ENCODE data around the gene UFD1.

UFD1 gene

GRCh38 chr22:19479355-19480172 lies 571 bp upstream of the UFD1 start, which contains the start of gene CDC45:
TSS of gene CDC45 (plus strand) at chr22:19479920. CDS start at chr22:19479969, 49 bp downstream.
- FAIRE-seq = peak; percentile 84
- peak; percentile 85 for DNase-seq (ENCODE audit: insufficient read length, low spot score)
- TF ChIP-seq POLR2A (IDR thresholded peaks at IDR 0.05; ENCODE audit: low read depth, low read length) = no peak

GRCh38 chr22:19478045-19478900 lies 720 bp downstream of the UFD1 start:
- no peak for DNase-seq (ENCODE audit: insufficient read length, low spot score)
- FAIRE-seq = no peak
- TF ChIP-seq POLR2A (IDR thresholded peaks at IDR 0.05; ENCODE audit: low read depth, low read length) = no peak

- no peak for TF ChIP-seq POLR2A (IDR thresholded peaks at IDR 0.05; ENCODE audit: low read depth, low read length)
- DNase-seq (ENCODE audit: insufficient read length, low spot score) = no peak
- FAIRE-seq = no peak
These were observed 1.5 kb downstream of the UFD1 start for GRCh38 chr22:19477321-19478044.

- no peak for TF ChIP-seq POLR2A (IDR thresholded peaks at IDR 0.05; ENCODE audit: low read depth, low read length)
- FAIRE-seq (no peak), DNase-seq (ENCODE audit: insufficient read length, low spot score) (no peak)
These were observed 3.0 kb downstream of the UFD1 start for GRCh38 chr22:19476023-19476422.

- FAIRE-seq (no peak), DNase-seq (ENCODE audit: insufficient read length, low spot score) (no peak)
- TF ChIP-seq POLR2A (IDR thresholded peaks at IDR 0.05; ENCODE audit: low read depth, low read length) = no peak
These were observed 5.4 kb downstream of the UFD1 start for GRCh38 chr22:19473578-19473977.

DNA sequence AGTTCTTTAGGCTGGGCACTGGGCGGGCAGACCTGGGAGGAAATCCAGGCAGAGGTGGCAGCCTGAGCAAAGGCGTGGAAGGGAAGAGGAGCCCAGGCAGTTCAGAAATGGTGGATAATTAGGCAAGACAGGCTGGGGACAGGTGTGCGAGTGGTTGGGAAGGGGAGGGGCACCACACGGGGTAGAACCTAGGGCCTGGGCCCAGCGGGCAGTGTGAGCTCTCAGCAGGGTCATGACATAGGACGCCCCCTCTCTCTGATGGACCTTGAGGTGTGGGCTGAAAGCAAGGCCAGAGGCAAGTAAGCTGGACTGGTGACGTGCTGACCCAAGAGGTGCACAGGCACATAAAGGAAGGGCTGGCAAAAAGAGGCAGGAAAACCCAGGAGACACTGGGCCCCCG lies 6.8 kb downstream of the UFD1 start:
- no peak for TF ChIP-seq POLR2A (IDR thresholded peaks at IDR 0.05; ENCODE audit: low read depth, low read length)
- no peak for DNase-seq (ENCODE audit: insufficient read length, low spot score)
- no peak for FAIRE-seq

DNA sequence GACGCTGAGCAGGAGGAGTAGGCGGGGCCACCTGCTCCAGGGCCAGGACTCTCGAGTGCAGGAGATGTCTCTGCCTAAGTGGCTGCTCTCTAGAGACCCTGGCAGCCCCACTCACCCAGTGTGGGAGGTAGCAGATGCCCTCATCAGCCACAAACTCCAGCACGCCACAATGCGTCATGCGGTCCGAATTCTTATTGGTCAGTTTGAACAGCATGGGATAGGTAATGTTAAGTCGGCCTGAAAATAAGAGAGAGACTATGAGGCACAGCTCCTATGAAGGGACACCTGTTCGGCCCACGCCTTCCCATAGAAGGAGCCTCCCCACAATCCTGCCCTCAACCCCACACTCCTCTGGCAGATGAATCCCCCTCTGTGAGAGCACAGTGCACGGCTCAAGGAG lies 7.4 kb downstream of the UFD1 start:
- TF ChIP-seq POLR2A (IDR thresholded peaks at IDR 0.05; ENCODE audit: low read depth, low read length) = no peak
- no peak for DNase-seq (ENCODE audit: insufficient read length, low spot score)
- no peak for FAIRE-seq

DNA sequence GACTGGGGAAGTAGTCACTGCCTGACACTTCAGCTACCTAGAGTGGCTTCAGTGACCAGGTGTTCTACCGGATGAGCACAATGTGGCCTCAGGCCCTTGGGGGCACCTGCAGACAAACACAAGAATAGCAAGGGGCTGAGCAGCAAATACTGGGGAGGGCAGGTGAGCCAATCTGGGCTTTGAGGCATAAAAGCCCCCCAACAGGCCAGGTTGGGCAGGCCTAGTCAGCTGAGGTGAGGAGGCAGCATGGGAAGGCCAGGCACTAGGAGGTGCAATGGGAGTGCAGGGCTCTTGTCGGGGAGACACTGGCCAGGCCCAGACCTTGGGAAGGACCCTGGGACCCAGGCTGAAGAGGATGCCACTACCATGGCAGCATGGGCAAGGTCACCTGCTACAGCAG lies 9.0 kb downstream of the UFD1 start:
- FAIRE-seq (no peak), DNase-seq (ENCODE audit: insufficient read length, low spot score) (no peak)
- no peak for TF ChIP-seq POLR2A (IDR thresholded peaks at IDR 0.05; ENCODE audit: low read depth, low read length)

DNA sequence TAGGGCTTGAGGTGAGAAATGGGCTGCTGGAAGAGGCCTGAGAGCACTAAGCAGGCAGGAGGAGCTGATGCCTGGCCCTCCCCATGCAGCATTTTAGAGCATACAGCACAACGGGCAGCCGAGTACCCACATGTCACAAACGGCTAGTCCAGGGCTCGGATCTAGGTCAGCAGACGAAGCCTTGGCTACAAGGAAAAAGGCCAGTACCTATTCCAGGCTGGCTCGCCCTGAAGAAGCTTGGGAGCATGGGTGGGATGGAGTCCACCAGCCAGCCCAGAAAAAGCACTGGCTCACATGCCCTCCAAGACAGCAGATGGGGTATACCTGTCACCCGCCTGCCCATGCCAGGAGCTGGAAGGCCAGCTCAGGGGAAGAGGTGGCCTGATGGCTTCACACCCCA lies 9.6 kb downstream of the UFD1 start:
- no peak for TF ChIP-seq POLR2A (IDR thresholded peaks at IDR 0.05; ENCODE audit: low read depth, low read length)
- no peak for FAIRE-seq

GRCh38 chr22:19467912-19468311 lies 11.1 kb downstream of the UFD1 start:
- DNase-seq (ENCODE audit: insufficient read length, low spot score) = no peak
- no peak for FAIRE-seq
- no peak for TF ChIP-seq POLR2A (IDR thresholded peaks at IDR 0.05; ENCODE audit: low read depth, low read length)

More for the DNA sequence above, 9.6 kb downstream of the UFD1 start:
- no peak for DNase-seq (ENCODE audit: insufficient read length, low spot score)

- no peak for TF ChIP-seq POLR2A (IDR thresholded peaks at IDR 0.05; ENCODE audit: low read depth, low read length)
- DNase-seq (ENCODE audit: insufficient read length, low spot score) (no peak), FAIRE-seq (no peak)
These were observed 11.9 kb downstream of the UFD1 start for GRCh38 chr22:19466848-19467752.

- FAIRE-seq (no peak), DNase-seq (ENCODE audit: insufficient read length, low spot score) (no peak)
- no peak for TF ChIP-seq POLR2A (IDR thresholded peaks at IDR 0.05; ENCODE audit: low read depth, low read length)
These were observed 12.8 kb downstream of the UFD1 start for GRCh38 chr22:19466126-19466716.

GRCh38 chr22:19464975-19465374 lies 14.0 kb downstream of the UFD1 start:
- DNase-seq (ENCODE audit: insufficient read length, low spot score) (no peak), FAIRE-seq (no peak)
- TF ChIP-seq POLR2A (IDR thresholded peaks at IDR 0.05; ENCODE audit: low read depth, low read length) = no peak

Data from H54 (cell line).